Osteocyte (in vitro differentiated cells): ENCODE data around the gene WDR38. TPM values are rescaled to one million over a fixed set of nuclear protein-coding genes. Genes with fewer than 3 reads are reported as not detected.

Source experiments
- DNase-seq: peaks from one replicate; pipeline ENCODE4 v3.0.0; 2021; ENCODE audit warnings: mixed read lengths; ENCODE audit not compliant: unreplicated experiment; ENCODE audit errors: extremely low spot score
- H3K27ac Mint-ChIP-seq: one replicate; pipeline ENCODE4 v1.8.0; 2021; ENCODE audit warnings: mild to moderate bottlenecking, mixed read lengths; ENCODE audit not compliant: unreplicated experiment
- H3K27me3 Mint-ChIP-seq: one replicate; pipeline ENCODE4 v1.8.0; 2021; ENCODE audit warnings: mixed read lengths; ENCODE audit not compliant: unreplicated experiment
- H3K36me3 Mint-ChIP-seq: one replicate; pipeline ENCODE4 v1.8.0; 2021; ENCODE audit warnings: mixed read lengths; ENCODE audit not compliant: unreplicated experiment
- H3K4me1 Mint-ChIP-seq: one replicate; pipeline ENCODE4 v1.8.0; 2021; ENCODE audit warnings: mixed read lengths; ENCODE audit not compliant: unreplicated experiment
- H3K4me3 Mint-ChIP-seq: one replicate; pipeline ENCODE4 v1.8.0; 2021; ENCODE audit warnings: mild to moderate bottlenecking, moderate library complexity, mixed read lengths; ENCODE audit not compliant: unreplicated experiment
- H3K9me3 Mint-ChIP-seq: one replicate; pipeline ENCODE4 v1.8.0; 2021; ENCODE audit warnings: mixed read lengths; ENCODE audit not compliant: unreplicated experiment
- CTCF ChIP-seq: fragments of 200-600 bp; sonication (generic); IDR thresholded peaks from 2 replicates; pipeline ENCODE4 v1.5.0; 2021; ENCODE audit warnings: antibody characterized with exemption, mild to moderate bottlenecking, moderate library complexity
- total RNA-seq: library from RNA; stranded (reverse); gene quantifications from 2 replicates; pipeline ENCODE4 v1.2.1, GENCODE V29; 2021

The WDR38 gene
- total RNA-seq, 1 donor from 2014 or later = not detected

DNA sequence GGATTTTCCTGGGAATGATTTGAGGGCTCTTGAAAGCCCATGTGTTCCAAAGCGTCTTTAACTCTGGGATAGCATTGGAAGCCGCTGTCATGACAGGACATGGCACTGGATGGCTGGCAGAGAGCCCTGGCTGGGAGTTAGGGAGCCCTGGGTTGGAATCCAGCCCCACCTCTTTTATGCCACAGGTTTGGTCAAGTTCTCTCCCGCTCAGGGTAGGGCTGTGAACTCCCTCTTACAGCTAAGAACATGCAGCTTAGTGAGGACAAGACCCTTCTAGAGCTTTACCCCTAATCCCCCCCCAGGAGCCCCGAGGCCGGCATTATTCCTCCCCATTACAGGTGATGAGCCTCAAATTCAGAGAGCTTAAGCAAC is 39.1 kb upstream of the WDR38 start:
- DNase-seq = no peak
- Mint-ChIP-seq H3K27ac (peak overlapping the region; percentile 92), H3K4me3 (no peak overlapping the region), H3K36me3 (peaks cover 5% of the 10 kb centered on the region), H3K4me1 (peaks cover 52% of the 10 kb centered on the region), H3K27me3 (no peaks in the 10 kb centered on the region), H3K9me3 (no peaks in the 10 kb centered on the region)
- no peak for TF ChIP-seq CTCF

DNA sequence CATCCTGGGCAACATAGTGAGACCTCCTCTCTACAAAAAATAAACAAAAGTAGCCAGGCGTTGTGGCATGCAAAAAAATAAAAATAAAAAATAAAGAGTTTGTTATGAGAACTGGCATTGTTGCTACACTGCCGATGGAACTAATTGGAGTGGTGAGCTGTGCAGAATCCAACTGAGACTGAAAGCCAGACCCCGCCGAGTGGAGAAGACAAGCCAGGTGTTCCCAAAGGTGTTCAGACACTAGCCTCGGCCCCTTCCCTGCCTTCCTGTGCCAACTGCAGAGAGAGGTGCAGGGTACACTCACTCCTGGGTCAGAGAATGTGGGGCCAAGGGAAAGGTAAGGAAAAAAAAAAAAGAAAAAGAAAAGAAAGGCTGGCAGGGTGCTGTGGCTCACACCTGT is 37.7 kb upstream of the WDR38 start:
- H3K4me3 Mint-ChIP-seq = no peak overlapping the region
- H3K9me3 Mint-ChIP-seq = no peaks in the 10 kb centered on the region
- no peaks in the 10 kb centered on the region for H3K27me3 Mint-ChIP-seq
- DNase-seq = no peak
- no peak overlapping the region for H3K27ac Mint-ChIP-seq
- H3K36me3 Mint-ChIP-seq = no peaks in the 10 kb centered on the region
- TF ChIP-seq CTCF = no peak
- H3K4me1 Mint-ChIP-seq = peaks cover 54% of the 10 kb centered on the region

DNA sequence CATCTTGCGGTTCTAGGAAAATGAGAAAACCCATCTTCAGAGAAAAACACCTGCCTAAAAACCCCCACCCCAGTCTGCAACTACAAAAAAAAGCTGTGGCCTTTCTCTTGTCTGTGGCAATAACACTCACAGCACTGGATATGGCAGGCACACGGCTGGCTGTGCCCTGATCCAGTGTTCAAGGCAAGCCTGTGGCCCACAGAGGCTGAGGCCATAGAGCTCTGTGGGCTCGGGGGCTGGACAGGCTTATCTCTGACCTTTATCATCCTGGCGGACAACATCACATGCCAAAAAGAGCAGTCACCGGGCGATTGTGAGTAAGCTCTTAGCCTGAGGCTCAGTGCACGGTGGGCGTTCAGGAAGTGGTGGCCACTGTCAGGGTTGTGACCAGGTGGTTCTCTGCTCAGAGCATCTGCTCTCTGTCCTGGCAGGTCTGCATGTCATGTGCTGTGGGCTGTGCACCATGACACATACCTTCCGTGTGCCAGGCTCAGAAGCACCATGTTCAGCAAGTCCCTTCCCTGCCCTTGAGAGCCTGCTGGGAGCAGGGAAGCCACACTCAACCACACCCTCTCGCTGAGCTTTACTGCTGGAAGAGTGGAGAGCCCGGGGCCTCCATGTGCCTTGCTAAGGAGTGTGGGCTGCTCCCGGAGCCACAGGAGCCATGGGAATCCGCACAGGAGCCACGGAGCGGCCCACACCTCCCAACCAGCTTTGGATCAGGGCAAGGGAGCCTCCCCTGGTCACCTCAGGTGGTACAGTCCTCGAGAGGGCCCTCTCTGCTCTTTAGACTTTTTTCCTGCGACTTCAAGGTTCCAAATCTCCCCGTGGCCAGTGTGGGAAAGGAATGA is 34.6 kb upstream of the WDR38 start:
- H3K4me3 Mint-ChIP-seq = no peak overlapping the region
- no peaks in the 10 kb centered on the region for H3K27me3 Mint-ChIP-seq
- H3K9me3 Mint-ChIP-seq = no peaks in the 10 kb centered on the region
- DNase-seq = no peak
- TF ChIP-seq CTCF = no peak
- peaks cover 2% of the 10 kb centered on the region for H3K36me3 Mint-ChIP-seq
- no peak overlapping the region for H3K27ac Mint-ChIP-seq
- peaks cover 32% of the 10 kb centered on the region for H3K4me1 Mint-ChIP-seq

DNA sequence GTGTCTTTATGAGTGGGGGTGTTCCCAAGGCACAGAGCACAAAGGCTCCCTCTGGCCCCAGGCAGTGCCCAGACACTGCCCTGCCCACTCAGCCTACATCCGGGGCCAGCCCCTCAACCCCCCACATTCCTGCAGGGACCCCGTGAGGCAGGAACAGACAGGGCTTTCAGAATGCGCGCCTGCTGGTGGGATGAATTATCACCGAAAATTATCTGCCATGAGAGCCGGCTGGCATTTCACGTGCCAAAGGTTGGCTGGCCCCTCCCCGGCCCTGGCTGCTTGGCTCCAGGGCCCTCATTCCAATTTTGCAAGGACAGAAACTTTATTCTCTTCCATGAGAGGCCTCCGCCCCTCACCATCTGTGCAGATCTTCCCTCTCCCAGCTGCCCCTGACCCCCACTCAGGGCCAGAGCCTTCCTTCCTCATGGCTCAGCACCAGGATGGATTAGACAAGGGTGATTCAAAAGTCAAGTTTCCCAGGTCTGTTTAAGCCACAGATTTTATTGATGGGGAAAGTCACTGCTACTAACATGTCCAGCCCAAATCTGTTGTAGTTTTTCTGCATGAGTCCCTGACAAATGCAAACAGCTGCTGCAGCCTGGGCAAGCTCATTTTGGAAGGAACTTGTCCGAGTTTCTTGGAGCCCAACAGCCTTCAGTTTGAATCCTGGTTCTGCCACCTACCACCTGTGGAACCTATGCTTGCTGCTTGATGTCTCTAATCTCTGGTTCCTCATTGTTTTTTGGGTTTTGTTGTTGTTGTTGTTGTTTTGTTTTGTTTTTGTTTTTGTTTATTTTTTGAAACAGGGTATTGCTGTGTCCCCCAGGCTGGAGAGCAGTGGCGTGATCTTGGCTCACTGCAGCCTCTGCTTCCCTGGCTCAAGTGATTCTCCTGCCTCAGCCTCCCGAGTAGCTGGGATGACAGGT is 32.3 kb upstream of the WDR38 start:
- H3K4me3 Mint-ChIP-seq = no peak overlapping the region
- TF ChIP-seq CTCF = no peak
- peaks cover 2% of the 10 kb centered on the region for H3K36me3 Mint-ChIP-seq
- no peak for DNase-seq
- H3K9me3 Mint-ChIP-seq = no peaks in the 10 kb centered on the region
- H3K4me1 Mint-ChIP-seq = peaks cover 26% of the 10 kb centered on the region
- H3K27me3 Mint-ChIP-seq = no peaks in the 10 kb centered on the region
- H3K27ac Mint-ChIP-seq = no peak overlapping the region
